IPS DF 6.9 (cell line): ENCODE data around the gene TICAM2.

ENCODE experiments used
- DNase-seq: peaks from one replicate; pipeline ENCODE4 v3.0.0-alpha.2; 2013; ENCODE audit warnings: low read depth, low spot score
- H3K27ac ChIP-seq: one replicate; pipeline ENCODE4 v1.5.1; 2013; ENCODE audit warnings: low read length, control low read depth
- H3K27me3 ChIP-seq: 2 replicates; pipeline ENCODE4 v1.6.1; 2013; ENCODE audit warnings: mild to moderate bottlenecking, low read length; ENCODE audit not compliant: control insufficient read depth, insufficient read depth
- H3K36me3 ChIP-seq: 2 replicates; pipeline ENCODE4 v1.6.1; 2013; ENCODE audit warnings: low read length; ENCODE audit not compliant: control insufficient read depth, insufficient read depth
- H3K4me1 ChIP-seq: 2 replicates; pipeline ENCODE4 v1.6.1; 2013; ENCODE audit warnings: low read length; ENCODE audit not compliant: control insufficient read depth, insufficient read depth
- H3K4me3 ChIP-seq: 2 replicates; pipeline ENCODE4 v1.5.1; 2013; ENCODE audit warnings: mild to moderate bottlenecking, low read length
- H3K9me3 ChIP-seq: 2 replicates; pipeline ENCODE4 v1.6.1; 2013; ENCODE audit warnings: low read length, inconsistent platforms; ENCODE audit not compliant: control insufficient read depth, insufficient read depth
- WGBS: extraction: QIAGEN DNeasy Blood & Tissue Kit; methylation state at CpG from one replicate; pipeline ENCODE4 v1.1.7; 2013; ENCODE audit warnings: mixed read lengths, missing lambda C conversion rate; ENCODE audit not compliant: insufficient read length, insufficient coverage; 5-methylcytosine and 5-hydroxymethylcytosine counted together

TICAM2 gene

DNA sequence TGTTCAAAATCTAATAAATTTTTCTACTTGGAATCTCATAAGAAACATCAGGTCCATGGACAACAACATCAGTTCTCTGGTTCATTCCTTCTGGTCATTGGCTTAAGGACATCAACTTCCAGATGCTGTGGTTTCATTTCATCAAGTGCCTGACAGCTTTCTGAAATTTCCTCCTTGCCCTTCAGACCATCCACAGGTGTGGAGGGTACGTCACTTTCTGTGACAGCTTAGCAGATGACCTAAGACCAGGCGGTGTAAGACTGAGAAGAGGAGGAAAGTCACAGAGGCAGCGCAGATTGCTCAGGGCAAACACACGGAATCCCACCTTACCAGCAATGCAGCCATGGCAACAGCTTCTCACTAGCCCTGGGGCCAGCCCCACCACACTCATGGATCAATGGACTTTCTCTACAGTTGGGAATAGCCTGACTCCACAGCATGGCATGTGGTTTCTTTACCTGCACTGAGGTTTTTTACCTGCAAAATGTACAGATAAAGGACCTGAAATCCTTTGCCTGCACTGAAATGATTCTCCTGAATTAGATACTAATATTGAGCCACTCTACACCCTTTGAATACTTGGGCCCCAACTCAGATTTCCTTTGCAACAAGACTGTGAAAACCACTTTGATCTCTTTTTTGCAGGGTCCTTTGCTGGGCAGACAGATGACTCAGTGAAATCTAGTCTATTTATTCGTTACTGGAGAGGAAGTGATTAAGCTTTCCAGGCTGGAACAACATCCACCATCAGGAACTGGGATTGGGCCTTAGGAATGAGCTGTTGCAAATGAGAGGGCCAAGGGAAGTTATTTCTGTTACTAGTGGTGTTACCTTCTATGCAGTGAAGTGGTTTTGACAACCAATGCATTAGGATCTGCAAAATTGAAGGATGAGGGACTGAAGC lies 26.9 kb downstream of the TICAM2 start:
- no peaks in the 10 kb centered on the region for H3K9me3 ChIP-seq
- H3K4me1 ChIP-seq, result no peaks in the 10 kb centered on the region
- no peak for DNase-seq
- H3K27me3 ChIP-seq, result no peaks in the 10 kb centered on the region
- WGBS, result no CpG with 5 or more reads among the region's 5 CpGs
- no peaks in the 10 kb centered on the region for H3K36me3 ChIP-seq
- no peak overlapping the region for H3K27ac ChIP-seq
- H3K4me3 ChIP-seq, result no peak overlapping the region

DNA sequence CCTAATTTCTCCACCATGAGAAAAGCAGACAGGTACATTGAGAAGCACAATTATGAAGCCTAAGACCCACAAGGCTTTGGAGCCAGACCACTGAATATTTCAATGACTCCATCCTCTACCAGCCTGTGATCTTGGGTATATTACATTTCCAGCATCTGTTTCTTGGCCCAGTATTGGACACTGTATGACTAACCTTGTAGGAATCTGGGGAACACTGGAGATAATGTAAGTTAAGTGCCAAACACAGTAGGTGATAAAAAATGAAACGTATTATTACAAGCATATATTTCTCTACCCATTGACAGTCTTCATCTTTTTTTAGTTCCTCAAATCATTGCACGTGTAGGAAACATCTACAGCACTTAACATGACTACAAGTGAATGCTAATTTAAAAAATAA lies 29.1 kb downstream of the TICAM2 start:
- H3K4me1 ChIP-seq, result no peaks in the 10 kb centered on the region
- no CpG with 5 or more reads among the region's 2 CpGs for WGBS
- no peaks in the 10 kb centered on the region for H3K36me3 ChIP-seq
- no peak overlapping the region for H3K4me3 ChIP-seq
- H3K27ac ChIP-seq, result no peak overlapping the region
- DNase-seq, result no peak
- H3K27me3 ChIP-seq, result no peaks in the 10 kb centered on the region
- no peaks in the 10 kb centered on the region for H3K9me3 ChIP-seq

DNA sequence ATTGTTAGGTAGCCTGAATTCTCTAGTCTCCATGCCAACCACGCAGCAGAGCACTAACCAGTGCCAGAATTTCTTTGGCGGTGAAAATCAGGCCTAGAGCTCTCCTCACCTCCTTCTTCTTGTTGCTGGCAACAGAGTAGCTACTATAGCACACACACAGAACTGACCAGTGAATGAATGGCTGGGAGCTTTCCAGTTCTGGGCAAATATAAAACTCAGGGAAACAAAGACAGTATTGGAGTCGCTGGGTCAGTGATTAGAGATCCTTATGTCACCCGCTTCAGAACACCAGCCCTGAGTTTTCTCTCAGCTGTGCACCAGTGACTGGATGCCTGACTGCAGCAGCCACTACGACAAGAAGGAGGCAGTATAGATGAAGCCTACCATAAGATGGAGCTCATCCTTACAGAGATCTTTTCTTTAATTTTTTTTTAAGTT lies 30.8 kb downstream of the TICAM2 start:
- H3K27me3 ChIP-seq, result no peaks in the 10 kb centered on the region
- H3K4me1 ChIP-seq, result no peaks in the 10 kb centered on the region
- no peak for DNase-seq
- H3K9me3 ChIP-seq, result no peaks in the 10 kb centered on the region
- no CpG with 5 or more reads among the region's 5 CpGs for WGBS
- H3K4me3 ChIP-seq, result no peak overlapping the region
- no peak overlapping the region for H3K27ac ChIP-seq
- no peaks in the 10 kb centered on the region for H3K36me3 ChIP-seq

DNA sequence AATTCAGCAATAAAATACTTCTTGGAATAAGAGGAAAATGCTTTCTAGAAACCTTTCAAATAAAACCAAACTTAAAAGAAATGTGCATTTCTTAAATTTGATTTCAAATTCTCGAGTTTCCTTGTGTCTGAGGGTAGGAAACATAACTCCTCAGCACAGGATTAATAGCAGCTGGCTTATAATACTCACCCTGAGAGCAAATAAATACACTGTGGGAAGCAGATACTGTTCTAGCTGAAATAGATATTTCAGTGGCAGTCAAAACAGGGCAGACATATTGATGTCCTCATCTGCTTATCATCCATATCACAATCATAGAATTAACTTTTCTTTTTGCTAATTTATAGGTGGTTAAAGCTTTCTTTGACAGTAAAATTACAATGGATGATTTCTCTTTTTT lies 33.6 kb downstream of the TICAM2 start:
- H3K9me3 ChIP-seq, result no peaks in the 10 kb centered on the region
- no peak overlapping the region for H3K27ac ChIP-seq
- DNase-seq, result no peak
- H3K27me3 ChIP-seq, result no peaks in the 10 kb centered on the region
- H3K4me1 ChIP-seq, result no peaks in the 10 kb centered on the region
- no peaks in the 10 kb centered on the region for H3K36me3 ChIP-seq
- H3K4me3 ChIP-seq, result no peak overlapping the region
- WGBS, result no CpG with 5 or more reads among the region's 1 CpG

DNA sequence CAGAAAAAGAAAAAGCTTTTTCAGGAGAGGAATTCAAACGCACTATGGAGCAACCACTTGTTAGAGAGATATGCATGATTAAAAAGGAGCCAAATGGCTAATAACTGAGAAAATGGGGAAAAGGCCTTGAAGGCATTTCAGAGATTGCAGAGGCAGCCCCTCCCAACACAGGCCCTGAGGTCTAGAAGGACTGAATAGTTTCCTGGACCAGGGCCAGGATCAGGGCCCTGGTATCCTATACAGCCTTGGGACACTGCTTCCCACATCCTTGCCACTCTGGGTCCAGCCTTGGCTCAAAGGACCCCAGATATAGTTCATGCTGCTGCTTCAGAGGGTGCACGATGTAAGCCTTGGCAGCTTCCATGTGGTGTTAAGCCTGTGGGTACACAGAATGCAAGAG lies 37.0 kb downstream of the TICAM2 start:
- no peak overlapping the region for H3K27ac ChIP-seq
- DNase-seq, result no peak
- no CpG with 5 or more reads among the region's 2 CpGs for WGBS

DNA sequence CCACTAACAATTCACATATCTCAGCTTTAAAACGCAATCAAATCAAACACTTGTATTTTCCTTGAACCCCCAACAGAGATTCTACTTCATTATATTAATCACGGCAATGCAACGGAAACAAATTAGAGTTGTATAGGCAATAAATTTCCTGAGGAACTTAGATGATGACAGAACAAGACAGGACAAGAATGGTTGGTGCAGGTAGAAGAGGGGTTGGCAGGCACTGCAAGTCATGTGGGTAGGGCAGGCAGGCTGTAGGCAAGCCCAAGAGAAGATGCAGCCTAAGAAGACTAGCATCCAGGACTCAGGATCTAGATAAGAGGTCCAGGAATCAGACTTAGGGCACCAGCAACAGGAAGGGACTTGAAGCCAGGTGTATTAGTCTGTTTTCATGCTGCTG lies 41.1 kb downstream of the TICAM2 start:
- WGBS, result 100% methylated on average over 2 of the region's 3 CpGs
- H3K9me3 ChIP-seq, result no peaks in the 10 kb centered on the region
- H3K4me3 ChIP-seq, result no peak overlapping the region

More for the DNA sequence above, 37.0 kb downstream of the TICAM2 start:
- H3K27me3 ChIP-seq, result no peaks in the 10 kb centered on the region
- H3K4me3 ChIP-seq, result no peak overlapping the region
- no peaks in the 10 kb centered on the region for H3K9me3 ChIP-seq
- H3K36me3 ChIP-seq, result no peaks in the 10 kb centered on the region
- H3K4me1 ChIP-seq, result no peaks in the 10 kb centered on the region

DNA sequence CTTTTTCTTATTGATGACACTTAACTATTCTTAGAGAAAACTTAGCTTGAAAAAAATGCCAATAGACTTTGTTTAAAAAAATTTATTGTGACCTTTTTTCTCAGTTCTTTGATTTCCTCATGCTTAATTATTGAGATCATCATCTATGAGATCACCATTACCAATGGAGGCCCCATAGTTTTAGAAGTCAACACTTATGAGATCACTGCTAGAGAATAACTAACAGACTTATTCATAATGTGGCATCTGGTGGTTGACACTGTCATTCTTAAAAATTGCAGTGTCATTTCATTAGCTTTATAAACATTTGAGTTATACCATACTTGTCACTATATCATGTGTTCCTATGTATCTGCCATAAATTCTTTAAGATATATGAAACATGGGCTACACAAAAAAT lies 42.8 kb downstream of the TICAM2 start:
- no peaks in the 10 kb centered on the region for H3K27me3 ChIP-seq
- H3K9me3 ChIP-seq, result no peaks in the 10 kb centered on the region
- H3K36me3 ChIP-seq, result no peaks in the 10 kb centered on the region
- H3K4me3 ChIP-seq, result no peak overlapping the region
- H3K4me1 ChIP-seq, result 0 out of 2 replicates have a peak, but pooled peaks cover 2% of the 10 kb centered on the region
- H3K27ac ChIP-seq, result no peak overlapping the region
- DNase-seq, result no peak

More for the DNA sequence above, 41.1 kb downstream of the TICAM2 start:
- H3K4me1 ChIP-seq, result 0 out of 2 replicates have a peak, but pooled peaks cover 2% of the 10 kb centered on the region
- DNase-seq, result no peak
- H3K27ac ChIP-seq, result no peak overlapping the region
- no peaks in the 10 kb centered on the region for H3K27me3 ChIP-seq
- H3K36me3 ChIP-seq, result no peaks in the 10 kb centered on the region

DNA sequence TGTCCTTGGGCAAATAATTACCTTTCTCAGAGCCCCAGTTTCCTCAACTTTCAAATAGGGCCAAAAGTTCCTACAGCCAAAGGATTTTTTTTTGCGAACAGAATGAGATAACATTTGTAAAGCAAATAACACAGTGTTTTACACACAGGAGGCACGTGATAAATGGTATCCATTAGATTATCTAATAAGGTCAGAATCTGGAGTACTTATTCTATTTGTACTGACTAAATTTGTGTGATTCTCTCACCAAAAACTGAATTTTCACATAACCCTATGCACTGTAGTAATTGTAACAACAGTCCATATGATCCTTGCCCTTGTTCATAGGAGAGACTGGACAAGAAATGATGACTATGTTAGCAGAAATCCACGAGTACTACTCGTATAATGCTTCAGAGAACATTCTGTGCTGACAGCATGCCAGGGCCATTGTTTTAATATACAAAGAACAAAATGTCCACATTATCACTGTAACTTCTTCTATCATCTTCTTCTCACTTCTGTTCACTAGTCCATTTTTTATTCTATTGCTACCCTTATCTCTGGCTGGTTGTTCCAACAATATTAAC lies 43.8 kb downstream of the TICAM2 start:
- H3K4me1 ChIP-seq, result 0 out of 2 replicates have a peak, but pooled peaks cover 2% of the 10 kb centered on the region
- no CpG with 5 or more reads among the region's 4 CpGs for WGBS
- no peaks in the 10 kb centered on the region for H3K27me3 ChIP-seq

DNA sequence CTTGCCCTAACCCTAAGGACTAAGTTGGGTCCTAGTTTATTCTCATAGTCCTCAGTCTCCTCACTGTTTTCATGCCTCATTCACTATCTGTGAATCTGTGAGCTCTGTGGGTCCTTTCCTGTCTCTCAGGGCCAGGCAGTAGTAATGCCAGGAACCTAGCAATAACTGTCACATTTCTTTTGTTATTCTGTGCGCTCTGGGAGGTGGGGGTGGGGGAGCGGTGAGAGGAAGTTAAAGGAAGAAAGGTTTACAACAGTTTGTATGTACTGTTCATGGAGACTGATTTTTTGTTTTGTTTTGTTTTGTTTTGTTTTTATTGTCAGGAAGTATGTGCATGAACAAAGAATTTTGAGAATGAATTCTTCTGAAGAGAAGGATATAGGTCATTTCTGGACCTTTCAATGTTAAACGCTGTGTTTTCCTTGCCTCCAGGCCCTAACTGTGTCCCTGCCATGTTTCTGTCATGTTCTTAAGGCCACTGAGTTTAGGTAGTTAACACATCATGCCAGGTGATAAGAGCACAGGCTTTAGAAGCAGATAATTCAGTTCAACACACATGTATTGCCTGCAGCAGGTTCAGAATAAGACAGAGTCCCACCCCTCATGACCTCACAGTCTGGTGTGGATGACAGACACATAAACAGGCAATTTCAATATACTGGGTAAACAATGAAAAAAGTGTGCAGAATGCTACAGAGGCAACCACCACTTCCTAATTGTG lies 44.5 kb downstream of the TICAM2 start:
- 100% methylated on average over 1 of the region's 3 CpGs for WGBS
- no peak for DNase-seq
- Histone ChIP-seq H3K4me3 (no peak overlapping the region), H3K36me3 (no peaks in the 10 kb centered on the region), H3K9me3 (no peaks in the 10 kb centered on the region), H3K27me3 (no peaks in the 10 kb centered on the region), H3K27ac (no peak overlapping the region), H3K4me1 (0 out of 2 replicates have a peak, but pooled peaks cover 2% of the 10 kb centered on the region)

More for the DNA sequence above, 43.8 kb downstream of the TICAM2 start:
- Histone ChIP-seq H3K4me3 (no peak overlapping the region), H3K9me3 (no peaks in the 10 kb centered on the region), H3K27ac (no peak overlapping the region), H3K36me3 (no peaks in the 10 kb centered on the region)
- DNase-seq, result no peak

DNA sequence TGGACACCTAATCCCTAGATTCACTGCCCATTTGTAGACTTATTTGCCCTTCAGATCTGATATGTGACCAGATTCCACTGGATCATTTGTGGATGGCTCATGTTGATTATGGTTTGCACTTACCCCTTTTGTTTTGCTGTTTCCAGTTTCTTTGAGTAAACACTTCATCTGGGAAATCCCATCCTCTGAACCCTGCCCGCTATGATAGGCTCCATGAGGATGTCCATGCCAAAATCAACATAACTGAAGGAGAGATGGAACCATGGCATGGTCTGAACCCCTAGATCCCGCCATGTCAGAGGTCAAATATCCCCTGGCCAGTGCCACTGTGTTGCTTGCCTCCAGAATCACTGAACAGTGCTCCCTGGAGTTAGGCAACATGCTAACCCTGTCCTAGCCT lies 46.0 kb downstream of the TICAM2 start:
- no peak overlapping the region for H3K4me3 ChIP-seq
- no peak for DNase-seq
- no peaks in the 10 kb centered on the region for H3K36me3 ChIP-seq
- no CpG with 5 or more reads among the region's 2 CpGs for WGBS
- no peaks in the 10 kb centered on the region for H3K9me3 ChIP-seq
- H3K27ac ChIP-seq, result no peak overlapping the region
- H3K4me1 ChIP-seq, result 0 out of 2 replicates have a peak, but pooled peaks cover 2% of the 10 kb centered on the region
- H3K27me3 ChIP-seq, result no peaks in the 10 kb centered on the region
